ENCODE data around the gene WDR93.

GRCh38 chr15:89759835-89760234 lies 69.2 kb downstream of the WDR93 start:
- no peak for TF ChIP-seq CTCF (IDR thresholded peaks at IDR 0.05; ENCODE audit: low read depth, low read length, poor library complexity, severe bottlenecking)
- no peak for TF ChIP-seq EZH2phosphoT487 (IDR thresholded peaks at IDR 0.05; ENCODE audit: borderline replicate concordance, low read length)
